AG04449 (cell line): ENCODE data around the gene AMFR.

Experiments
- CTCF ChIA-PET: fragments of 350-600 bp; formaldehyde crosslinking; extraction: SDS; loops from one replicate; lab custom pipeline; 2021; ENCODE audit warnings: antibody characterized with exemption; lab: Yijun Ruan, JAX
- POLR2A ChIA-PET: fragments of 400-600, 350-600 bp; formaldehyde crosslinking; extraction: SDS; loops from one replicate; lab custom pipeline; 2020; ENCODE audit warnings: antibody characterized with exemption, inconsistent platforms; lab: Yijun Ruan, JAX
- DNase-seq: peaks from one replicate; pipeline ENCODE4 v3.0.0-alpha.2; 2010; ENCODE audit warnings: low read depth, low spot score
- H3K4me3 ChIP-seq: 2 replicates; pipeline ENCODE4 v1.5.1; 2011; ENCODE audit warnings: low read depth, mild to moderate bottlenecking, control low read depth, low read length
- CTCF ChIP-seq: IDR thresholded peaks from one replicate; pipeline ENCODE4 v1.5.1; 2011; ENCODE audit warnings: mild to moderate bottlenecking, moderate library complexity, low read length, control low read depth, inconsistent platforms; ENCODE audit not compliant: insufficient read depth; ENCODE audit errors: missing control alignments

The AMFR gene

GRCh38 chr16:56428091-56428490, 2.7 kb upstream of the AMFR start:
- ChIA-PET POLR2A (no interaction called here), CTCF (interaction anchor here (1.1 kb wide), 1 partner anchor 73 kb away, joined by 3 read pairs; no protein-coding TSS in a partner anchor)
- no peak overlapping the region for H3K4me3 ChIP-seq
- no peak for DNase-seq
- no peak for TF ChIP-seq CTCF

- no peak for DNase-seq
- CTCF ChIA-PET, result interaction anchor here (1.0 to 1.6 kb wide), 8 partner anchors 9 to 275 kb away, joined by 3 to 5 read pairs (median 3); no protein-coding TSS in a partner anchor
- no peak for TF ChIP-seq CTCF
- POLR2A ChIA-PET, result no interaction called here
- no peak overlapping the region for H3K4me3 ChIP-seq
Observed at GRCh38 chr16:56426585-56426984, 1.2 kb upstream of the AMFR start.

GRCh38 chr16:56424791-56425438, 430 bp downstream of the AMFR start:
- H3K4me3 ChIP-seq, result peak overlapping the region; percentile 73
- DNase-seq, result no peak
- CTCF ChIA-PET, result interaction anchor here (1.4 to 1.6 kb wide), 2 partner anchors 13 to 17 kb away, joined by 3 read pairs; no protein-coding TSS in a partner anchor
- TF ChIP-seq CTCF, result no peak
- POLR2A ChIA-PET, result no interaction called here

GRCh38 chr16:56424404-56424764, 961 bp downstream of the AMFR start:
- CTCF ChIA-PET, result interaction anchor here (0.6 to 1.6 kb wide), 3 partner anchors 8 to 17 kb away, joined by 3 read pairs; no protein-coding TSS in a partner anchor

GRCh38 chr16:56423584-56424403, 1.6 kb downstream of the AMFR start:
- H3K4me3 ChIP-seq, result peak overlapping the region; percentile 73
- ChIA-PET POLR2A (no interaction called here), CTCF (interaction anchor here (0.6 to 1.6 kb wide), 4 partner anchors 8 to 67 kb away, joined by 3 to 4 read pairs (median 3); no protein-coding TSS in a partner anchor)
- no peak for TF ChIP-seq CTCF
- no peak for DNase-seq

More at GRCh38 chr16:56424404-56424764, 961 bp downstream of the AMFR start:
- peak overlapping the region; percentile 73 for H3K4me3 ChIP-seq
- no peak for TF ChIP-seq CTCF
- DNase-seq, result no peak
- POLR2A ChIA-PET, result no interaction called here

- no peak for TF ChIP-seq CTCF
- POLR2A ChIA-PET, result no interaction called here
- DNase-seq, result no peak
- H3K4me3 ChIP-seq, result no peak overlapping the region; the same call in none of the 2 replicates
- CTCF ChIA-PET, result interaction anchor here (1.3 kb wide), 1 partner anchor 66 kb away, joined by 4 read pairs; no protein-coding TSS in a partner anchor
Observed at GRCh38 chr16:56422896-56423441, 2.4 kb downstream of the AMFR start.
